GM18909 (cell line): ENCODE results near the gene NR6A1.
A peak's percentile ranks its signal among the peaks of the same experiment; 100 is the strongest.
"Not testable (repeated sequence)": the region's sequence is repeated elsewhere in the genome, so short reads cannot be mapped to it uniquely, and the experiment has no call there.

ENCODE experiments used
- ATAC-seq: cut with Tn5 transposase; IDR thresholded peaks from one replicate; pipeline ENCODE4 v1.9.1; 2021; ENCODE audit warnings: mild to moderate bottlenecking; ENCODE audit not compliant: unreplicated experiment, poor library complexity

NR6A1 gene

DNA sequence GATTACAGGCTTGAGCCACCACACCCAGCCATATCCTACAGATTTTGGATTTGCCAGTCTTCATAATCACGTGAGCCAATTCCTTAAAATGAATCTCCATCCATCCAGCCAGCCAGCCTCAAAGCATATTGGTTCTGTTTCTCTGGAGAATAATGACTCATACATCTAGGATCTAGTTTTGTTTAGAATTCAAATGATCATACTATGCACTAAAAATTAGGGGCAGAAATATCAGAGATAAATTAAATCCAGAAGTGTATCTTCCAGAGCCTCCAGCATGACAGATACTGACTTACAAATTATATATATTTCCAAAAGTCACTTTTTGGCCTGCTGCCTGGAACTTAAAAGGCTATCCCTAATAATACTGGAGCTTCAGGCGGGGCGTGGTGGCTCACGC, 144.8 kb downstream of the NR6A1 start:
- no peak for ATAC-seq

GRCh38 chr9:124625087-124625486, 146.0 kb downstream of the NR6A1 start:
- no peak for ATAC-seq

DNA sequence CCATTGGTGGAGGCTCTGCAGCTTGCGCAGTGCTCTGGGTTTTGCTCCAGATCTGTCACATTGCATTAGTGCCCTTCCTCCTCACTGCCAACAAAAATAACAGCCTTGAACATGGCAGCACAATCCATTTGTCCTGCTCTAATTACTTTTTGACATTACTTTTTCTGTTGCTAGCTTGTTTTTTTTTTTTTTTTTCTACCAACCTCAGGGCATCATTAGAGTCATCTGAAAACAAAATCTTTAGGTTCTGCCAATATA, 146.4 kb downstream of the NR6A1 start:
- no peak for ATAC-seq

- ATAC-seq = no peak
These were observed 147.0 kb downstream of the NR6A1 start for GRCh38 chr9:124623966-124624734.

DNA sequence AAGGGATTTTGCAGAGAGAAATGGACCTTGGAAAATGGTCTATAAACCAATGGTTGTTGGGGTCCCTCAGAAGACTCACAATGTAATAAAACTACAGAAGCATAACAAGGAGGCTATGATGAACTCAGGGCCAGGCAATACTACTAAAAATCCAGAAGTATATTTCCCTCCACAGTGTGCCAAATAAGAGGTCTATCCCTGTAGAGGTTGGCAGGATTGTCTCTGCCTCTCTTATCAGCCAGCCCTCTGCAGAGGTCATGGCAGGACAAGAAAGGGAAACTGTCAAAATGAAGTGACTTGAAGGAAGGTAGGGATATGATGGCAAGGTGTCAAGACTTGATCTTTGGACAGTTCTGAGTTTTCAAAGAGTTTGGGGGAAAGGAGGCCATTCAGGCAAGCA, 148.2 kb downstream of the NR6A1 start:
- no peak for ATAC-seq

DNA sequence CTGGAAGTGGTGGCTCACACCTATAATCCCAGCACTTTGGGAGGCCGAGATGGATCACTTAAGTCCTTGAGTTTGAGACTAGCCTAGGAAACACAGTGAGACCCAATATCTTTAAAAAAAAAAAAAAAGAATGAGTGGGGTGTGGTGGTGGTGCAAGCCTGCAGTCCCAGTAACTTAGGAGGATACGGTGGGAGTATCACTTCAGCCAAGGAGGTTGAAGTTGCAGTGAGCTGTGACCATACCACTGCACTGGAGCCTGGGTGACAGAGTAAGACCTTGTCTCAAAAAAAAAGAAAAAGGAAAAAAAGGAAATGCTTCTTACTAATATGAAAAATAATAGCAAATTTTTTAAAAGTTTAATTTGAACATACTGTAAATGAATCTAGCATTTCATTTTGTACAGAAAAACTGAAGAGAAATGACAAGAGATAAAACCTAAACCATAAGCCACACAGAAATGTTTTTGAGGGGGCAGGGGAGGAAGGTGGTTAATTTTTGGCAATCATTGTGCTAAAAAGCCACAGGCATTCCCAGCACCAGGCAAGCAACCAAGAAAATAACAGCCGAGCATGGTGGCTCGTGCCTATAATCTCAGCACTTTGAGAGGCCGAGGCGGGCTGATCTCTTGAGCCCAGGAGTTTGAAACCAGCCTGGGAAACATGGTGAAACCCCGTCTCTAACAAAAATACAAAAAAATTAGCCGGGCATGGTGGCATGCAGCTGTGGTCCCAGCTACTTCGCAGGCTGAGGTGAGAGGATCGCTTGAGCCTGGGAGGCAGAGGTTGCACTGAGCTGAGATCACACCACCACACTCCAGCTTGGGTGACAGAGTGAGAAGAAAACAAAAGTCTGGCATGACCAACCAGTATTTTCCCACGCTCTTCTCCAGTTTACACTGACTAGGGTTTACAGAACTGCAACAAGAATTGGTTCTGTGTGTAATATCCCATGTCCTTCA, 149.5 kb downstream of the NR6A1 start:
- ATAC-seq = peak; percentile 61

GRCh38 chr9:124618476-124618875, 152.6 kb downstream of the NR6A1 start:
- ATAC-seq = no peak

DNA sequence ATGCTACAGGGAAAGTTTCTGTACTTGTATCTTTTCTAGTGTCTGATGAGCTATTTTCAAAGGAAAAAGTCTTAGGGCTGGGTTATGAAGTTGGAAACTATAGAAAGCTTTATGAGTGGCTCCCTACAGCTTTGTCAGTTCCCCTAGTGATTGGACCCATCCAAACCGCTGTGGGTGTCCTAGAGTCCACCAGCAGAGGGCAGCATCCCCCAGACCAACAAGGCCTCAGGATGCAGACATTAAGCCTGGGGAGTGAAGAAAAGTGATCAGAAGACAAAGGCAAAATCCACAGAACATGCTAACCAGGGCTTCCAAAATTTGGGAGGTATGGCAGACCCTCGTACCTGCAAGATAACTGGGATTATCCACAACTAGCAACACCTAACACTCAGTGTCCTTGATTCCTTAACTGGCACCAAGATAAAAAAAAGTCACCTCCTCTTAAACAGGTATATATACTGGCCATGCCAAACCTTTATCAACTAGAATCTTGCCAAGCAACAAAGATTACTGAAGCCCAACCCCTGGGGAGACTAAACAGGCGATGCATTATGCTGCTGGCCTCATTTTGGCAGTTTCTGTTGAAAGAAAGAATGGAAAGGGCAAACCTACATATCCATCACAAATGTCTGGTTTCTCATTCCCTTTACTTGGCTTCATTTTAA, 153.5 kb downstream of the NR6A1 start:
- ATAC-seq = no peak

- no peak for ATAC-seq
These were observed 154.2 kb downstream of the NR6A1 start for GRCh38 chr9:124616961-124617360.

GRCh38 chr9:124615840-124616239, 155.3 kb downstream of the NR6A1 start:
- not testable (repeated sequence) for ATAC-seq

- ATAC-seq = no peak
These were observed 155.9 kb downstream of the NR6A1 start for GRCh38 chr9:124615100-124615742.

DNA sequence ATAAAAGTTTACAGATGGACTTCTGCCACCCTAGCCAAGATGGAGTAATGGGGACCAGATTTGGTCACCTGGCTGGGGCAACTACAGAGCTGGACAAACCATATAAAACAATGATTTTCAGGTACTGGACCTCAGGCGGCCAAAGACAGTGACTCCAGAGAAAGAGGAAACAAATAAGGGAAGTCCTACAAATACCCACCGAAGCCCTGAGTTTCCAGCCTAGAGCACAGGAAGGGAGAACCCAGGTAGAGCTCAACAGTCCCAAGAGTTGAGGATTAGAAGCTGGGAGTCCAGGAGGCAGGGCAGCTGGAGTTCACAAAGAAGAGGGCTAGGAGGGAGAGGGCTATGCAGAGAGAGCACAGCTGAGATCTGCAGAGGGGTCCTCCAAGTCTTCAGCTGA, 157.3 kb downstream of the NR6A1 start:
- ATAC-seq = no peak

- no peak for ATAC-seq
These were observed 160.0 kb downstream of the NR6A1 start for GRCh38 chr9:124611106-124611505.

GRCh38 chr9:124606027-124606426, 165.1 kb downstream of the NR6A1 start:
- no peak for ATAC-seq

- no peak for ATAC-seq
These were observed 165.9 kb downstream of the NR6A1 start for GRCh38 chr9:124605258-124605657.

DNA sequence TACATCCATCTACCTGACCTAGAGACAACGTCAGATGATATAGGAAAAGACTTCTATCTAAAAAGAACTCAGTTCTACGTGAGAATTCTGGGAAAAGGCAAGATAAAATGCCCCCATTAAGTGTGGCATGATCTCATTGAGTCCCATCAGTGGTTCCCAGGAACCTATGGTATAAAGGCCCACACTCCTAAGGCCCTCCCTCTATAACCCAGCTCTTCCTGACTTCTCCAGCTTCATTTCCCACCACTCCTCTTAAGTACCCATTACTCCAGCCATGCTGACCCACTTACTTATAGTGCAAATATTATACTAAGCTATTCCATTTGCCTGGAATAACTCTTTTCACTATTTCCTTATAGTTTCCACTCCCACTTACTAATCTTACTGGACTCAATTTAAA, 168.5 kb downstream of the NR6A1 start:
- ATAC-seq = no peak

DNA sequence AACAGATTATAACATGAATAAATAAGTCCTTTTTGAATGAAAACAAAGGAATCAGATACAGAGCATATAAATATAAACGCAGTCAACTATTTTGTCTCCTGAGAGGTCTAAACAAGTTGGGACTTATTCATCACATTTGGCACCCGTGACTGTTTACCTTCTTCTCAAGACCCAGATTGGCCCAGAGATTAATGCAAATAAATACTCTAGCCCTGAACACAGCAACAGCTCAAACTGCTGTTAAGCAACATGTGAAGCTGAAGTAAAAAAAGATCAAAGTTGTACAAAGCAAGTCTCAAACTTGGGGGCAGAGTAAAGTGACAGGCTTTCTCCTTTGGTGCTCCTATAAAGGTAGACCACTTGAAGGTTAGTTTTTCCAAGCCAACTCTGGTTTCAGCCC, 168.9 kb downstream of the NR6A1 start:
- no peak for ATAC-seq

- no peak for ATAC-seq
These were observed 170.7 kb downstream of the NR6A1 start for GRCh38 chr9:124600407-124600806.

DNA sequence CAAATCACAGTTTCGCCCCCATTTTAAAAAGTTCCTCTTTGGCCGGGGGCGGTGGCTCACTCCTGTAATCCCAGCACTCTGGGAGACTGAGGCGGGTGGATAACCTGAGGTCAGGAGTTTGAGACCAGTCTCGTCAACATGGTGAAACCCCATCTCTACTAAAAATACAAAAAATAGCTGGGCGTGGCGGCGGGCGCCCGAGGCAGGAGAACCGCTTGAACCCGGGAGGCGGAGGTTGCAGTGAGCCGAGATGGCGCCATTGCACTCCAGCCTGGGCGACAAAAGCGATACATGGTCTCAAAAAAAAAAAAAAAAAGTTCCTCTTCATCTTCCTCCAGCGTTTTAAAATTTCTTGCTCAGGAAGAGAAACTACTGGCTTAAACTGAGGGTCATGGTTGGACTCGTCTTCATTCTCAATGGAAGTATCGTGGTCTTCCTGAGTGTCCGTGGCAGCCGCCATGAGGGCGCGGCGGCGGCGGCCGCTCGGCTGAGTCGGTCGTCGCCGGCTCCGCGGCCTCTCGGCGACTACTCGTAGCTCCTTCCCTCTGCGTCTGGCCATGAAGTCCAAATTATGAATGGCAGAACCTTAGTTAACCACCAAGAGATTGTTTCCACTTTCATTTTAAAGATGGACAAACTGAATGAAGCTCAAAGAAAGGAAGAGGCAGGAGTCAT, 171.9 kb downstream of the NR6A1 start:
- no peak for ATAC-seq

DNA sequence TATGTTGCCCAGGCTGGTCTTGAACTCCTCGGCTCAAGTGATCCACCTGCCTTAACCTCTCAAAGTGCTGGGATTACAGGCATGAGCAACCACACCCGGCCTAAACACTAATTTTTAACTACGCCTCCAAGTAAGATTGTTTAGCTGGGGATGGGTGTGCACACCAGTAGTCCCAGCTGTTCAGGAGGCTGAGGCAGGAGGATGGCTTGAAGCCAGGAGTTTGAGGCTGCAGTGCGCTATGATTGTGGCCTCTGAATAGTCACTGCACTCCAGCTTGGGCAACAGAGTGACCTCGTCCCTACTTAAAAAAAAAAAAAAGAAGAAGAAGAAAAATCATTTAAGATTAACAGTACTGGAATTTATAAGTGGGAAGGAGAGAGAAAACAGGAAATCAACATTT, 173.1 kb downstream of the NR6A1 start:
- ATAC-seq = no peak
